Measurements from ENCODE around the gene RGL3.
"Not testable (repeated sequence)": the region's sequence is repeated elsewhere in the genome, so short reads cannot be mapped to it uniquely, and the experiment has no call there.

Gene RGL3

DNA sequence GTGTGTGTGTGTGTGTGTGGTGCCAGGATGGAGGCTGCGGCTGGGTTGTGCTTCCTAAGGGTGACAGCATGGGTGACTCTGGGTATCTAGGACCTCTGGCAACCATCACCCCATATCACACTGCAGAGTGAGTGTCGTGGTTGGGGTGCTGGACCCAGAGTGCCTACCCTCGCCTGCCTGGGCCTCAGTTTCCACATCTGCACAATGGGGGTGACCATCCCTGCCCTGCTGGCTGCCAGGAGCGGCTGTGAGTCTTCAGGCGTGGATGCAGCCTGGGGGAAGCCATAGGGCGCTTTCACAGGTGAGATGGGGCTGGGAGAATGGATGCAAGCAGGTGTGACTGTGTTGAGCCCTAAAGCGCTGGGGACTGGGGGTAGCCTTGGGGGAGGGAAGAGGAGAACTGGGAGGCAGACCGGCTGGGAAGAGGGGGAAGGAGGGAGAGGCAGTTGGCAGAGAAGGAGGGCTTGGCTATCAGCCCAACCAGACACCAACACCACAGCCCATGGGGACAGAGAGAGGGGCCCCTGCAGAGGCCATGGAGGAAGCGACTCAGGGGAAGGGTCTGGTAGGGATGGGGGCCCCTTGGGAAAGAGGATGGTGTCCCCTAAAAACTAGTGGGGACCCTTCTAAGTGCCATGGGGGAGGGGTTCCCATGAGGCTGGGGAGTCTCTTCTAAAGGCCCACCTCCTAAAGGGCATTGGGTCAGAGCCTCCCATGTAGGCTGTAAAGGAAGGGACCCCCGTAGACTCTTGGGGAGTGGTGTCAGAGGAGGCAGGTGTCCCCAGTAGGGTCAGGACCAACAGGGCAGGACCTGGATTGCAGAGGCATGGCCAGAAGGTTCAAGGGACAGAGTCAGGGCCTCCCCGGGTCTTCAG is 62.2 kb downstream of the RGL3 start:
- peaks cover 0 to 39% (median 0%) of the 10 kb centered on the region in 11 experiments; a peak in 9 of 22 replicates for H4K20me1 ChIP-seq
- no peaks in the 10 kb centered on the region for H3K9me3 ChIP-seq (replicated peaks in 1 of 11)
- no peak for TF ChIP-seq Cebpa-rat (IDR thresholded peaks at IDR 0.05)
- peak overlapping the region in 10 of 11 experiments; percentile 76 to 98 (median 88); a peak in 14 of 22 replicates for H3K4me2 ChIP-seq
- H3K9ac ChIP-seq: no peak overlapping the region
- H3K36me3 ChIP-seq: peaks cover 0 to 35% (median 11%) of the 10 kb centered on the region in 11 experiments; a peak in 10 of 22 replicates
- H3K4me3 ChIP-seq: peak overlapping the region in 3 of 10 experiments; percentile 51 to 73 (median 65); a peak in 5 of 20 replicates
- H3K27ac ChIP-seq: no peak overlapping the region
- no peaks in the 10 kb centered on the region for H3K27me3 ChIP-seq
- H3K4me1 ChIP-seq: peaks cover 6 to 25% (median 18%) of the 10 kb centered on the region in 10 experiments; a peak in 18 of 20 replicates

DNA sequence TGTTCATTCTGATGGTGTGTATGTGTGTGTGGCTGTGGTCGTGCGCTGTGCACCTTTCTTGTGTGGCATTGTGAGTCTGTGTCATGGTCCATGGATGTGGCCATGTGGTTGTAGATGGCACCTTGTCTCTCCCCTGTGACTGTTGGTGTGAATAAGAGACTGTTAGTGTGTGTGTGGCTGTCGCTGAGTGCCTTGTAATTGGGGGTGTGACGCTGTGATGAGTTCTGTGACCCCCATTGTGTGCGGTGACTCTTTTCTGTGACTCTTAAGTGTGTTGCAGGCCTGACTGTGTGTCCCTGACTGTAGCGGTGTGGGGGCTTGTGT is 63.1 kb downstream of the RGL3 start:
- H3K9ac ChIP-seq: peak overlapping the region in 9 of 11 experiments; percentile 70 to 80 (median 76); a peak in 16 of 22 replicates
- H3K4me1 ChIP-seq: peaks cover 10 to 26% (median 18%) of the 10 kb centered on the region in 10 experiments; a peak in 18 of 20 replicates
- H3K4me2 ChIP-seq: peak overlapping the region; percentile 76 to 98 (median 87)
- H3K27ac ChIP-seq: peak overlapping the region in 2 of 11 experiments; percentile 80 to 81; a peak in 5 of 22 replicates
- TF ChIP-seq Cebpa-rat (IDR thresholded peaks at IDR 0.05): no peak
- peaks cover 0 to 31% (median 0%) of the 10 kb centered on the region in 11 experiments; a peak in 8 of 22 replicates for H4K20me1 ChIP-seq
- peak overlapping the region; percentile 50 to 73 (median 60); a peak in 17 of 20 replicates for H3K4me3 ChIP-seq
- H3K36me3 ChIP-seq: peaks cover 0 to 27% (median 2%) of the 10 kb centered on the region in 11 experiments; a peak in 10 of 22 replicates
- H3K27me3 ChIP-seq: no peaks in the 10 kb centered on the region
- H3K9me3 ChIP-seq (replicated peaks in 1 of 11): no peaks in the 10 kb centered on the region

DNA sequence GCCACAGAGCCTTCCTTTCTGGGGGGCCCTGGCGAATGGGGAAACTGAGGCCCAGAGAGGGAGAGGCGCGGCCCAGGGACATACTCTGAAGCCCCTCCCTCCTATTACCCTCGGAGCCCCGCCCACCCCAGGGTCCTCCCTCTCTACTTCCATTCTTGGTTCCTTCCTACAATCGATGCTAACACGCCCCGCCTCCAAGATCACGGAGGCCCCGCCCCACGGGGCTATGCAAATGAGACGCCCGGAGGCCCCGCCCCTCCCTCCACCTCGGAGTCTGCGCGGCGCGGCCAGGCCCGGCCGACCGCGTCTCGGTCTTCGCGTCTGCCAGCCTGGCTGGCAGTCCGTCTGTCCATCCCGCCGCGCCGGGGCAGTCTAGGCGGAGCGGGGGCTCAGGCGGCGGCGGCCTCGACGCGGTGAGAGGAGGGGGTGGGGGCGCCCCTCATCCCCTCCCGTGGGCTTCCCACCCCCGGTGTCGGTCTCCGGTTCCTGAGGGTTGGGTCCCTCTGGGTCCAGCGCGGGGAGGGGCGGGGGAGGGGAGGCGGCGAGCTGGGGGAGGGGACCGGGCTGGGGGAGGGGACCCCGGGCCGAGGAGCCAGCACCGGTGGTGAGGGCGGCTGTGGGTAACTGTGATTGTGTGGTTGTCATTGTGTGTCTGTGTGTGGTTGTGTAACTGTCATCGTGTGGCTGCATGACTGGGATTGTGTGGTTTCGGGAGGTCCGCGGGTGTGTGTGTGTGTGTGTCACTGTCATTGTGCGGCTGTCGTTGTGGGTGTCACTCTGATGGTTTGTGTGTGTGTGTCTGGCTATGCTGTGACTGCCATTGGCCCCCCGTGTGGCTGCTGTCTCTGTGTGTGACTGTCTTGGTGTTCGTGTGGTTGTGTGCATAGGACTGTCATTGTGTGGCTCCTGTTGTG is 63.7 kb downstream of the RGL3 start, which contains the start of gene PLPPR2:
Gene PLPPR2, plus strand, starts transcription at position 273 of the 914 bp plus-strand sequence. CDS start 2,242 bp downstream, outside the sequence.
- peak within 1 kb of the TSS; percentile 50 to 73 (median 60) for H3K4me3 ChIP-seq
- peaks cover 11 to 30% (median 18%) of the 10 kb centered on the region in 10 experiments; a peak in 18 of 20 replicates for H3K4me1 ChIP-seq
- peak within 1 kb of the TSS in 10 of 11 experiments; percentile 42 to 81 (median 63); a peak in 16 of 22 replicates for H3K27ac ChIP-seq
- H4K20me1 ChIP-seq: peaks cover 0 to 29% (median 0%) of the 10 kb centered on the region in 11 experiments; a peak in 8 of 22 replicates
- H3K4me2 ChIP-seq: peak within 1 kb of the TSS; percentile 76 to 98 (median 87)
- no peaks in the 10 kb centered on the region for H3K27me3 ChIP-seq
- H3K36me3 ChIP-seq: peaks cover 0 to 20% (median 0%) of the 10 kb centered on the region in 11 experiments; a peak in 7 of 22 replicates
- peak within 1 kb of the TSS; percentile 62 to 80 (median 75); a peak in 21 of 22 replicates for H3K9ac ChIP-seq
- H3K9me3 ChIP-seq (replicated peaks in 1 of 11): no peaks in the 10 kb centered on the region
- TF ChIP-seq Cebpa-rat (IDR thresholded peaks at IDR 0.05): no peak

DNA sequence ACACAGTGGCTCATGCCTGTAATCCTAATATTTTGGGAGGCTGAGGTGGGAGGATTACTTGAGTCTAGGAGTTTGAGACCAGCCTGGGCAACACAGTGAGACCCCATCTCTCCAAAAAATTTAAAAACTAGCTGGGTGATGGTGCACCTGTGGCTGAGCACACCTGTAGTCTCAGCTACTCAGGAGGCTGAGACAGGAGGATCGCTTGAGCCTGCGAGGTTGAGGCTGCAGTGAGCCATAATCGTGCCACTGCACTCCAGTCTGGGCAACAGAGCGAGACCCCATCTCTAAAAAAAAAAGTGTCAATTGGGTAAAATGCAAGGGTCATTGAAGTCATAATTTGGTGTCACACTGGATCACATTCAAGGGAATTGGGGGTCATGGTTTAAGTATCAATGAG is 65.0 kb downstream of the RGL3 start:
- Histone ChIP-seq H3K36me3 (peaks cover 0 to 13% (median 0%) of the 10 kb centered on the region in 11 experiments; a peak in 5 of 22 replicates), H3K4me1 (peaks cover 11 to 29% (median 18%) of the 10 kb centered on the region in 10 experiments; a peak in 18 of 20 replicates), H4K20me1 (peaks cover 0 to 25% (median 0%) of the 10 kb centered on the region in 11 experiments; a peak in 8 of 22 replicates)
- not testable (repeated sequence) for H3K4me2 ChIP-seq; H3K9me3 ChIP-seq (replicated peaks in 1 of 11); H3K27ac ChIP-seq; H3K4me3 ChIP-seq; H3K9ac ChIP-seq; H3K27me3 ChIP-seq

DNA sequence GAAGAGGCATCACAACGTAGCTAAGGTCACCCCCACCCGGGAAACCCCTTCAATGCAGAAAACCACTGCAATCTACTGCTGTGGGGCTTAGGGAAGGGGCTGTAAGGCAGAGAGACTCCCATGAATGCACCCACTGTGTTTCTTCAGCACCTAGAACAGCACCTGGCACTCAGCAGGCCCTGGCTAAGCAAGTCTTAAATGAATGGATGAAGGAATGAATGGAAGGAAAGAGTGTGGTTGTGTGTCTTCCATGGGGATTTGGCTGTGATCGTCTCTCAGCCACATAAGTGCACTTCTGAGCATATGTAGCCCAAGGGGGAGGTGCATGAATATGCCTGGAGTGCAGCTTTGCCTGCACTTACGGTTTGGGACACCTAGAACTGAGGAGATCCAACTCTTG is 69.9 kb downstream of the RGL3 start:
- Histone ChIP-seq H3K36me3 (peaks cover 0 to 7% (median 0%) of the 10 kb centered on the region in 11 experiments; a peak in 3 of 22 replicates), H3K9me3 (replicated peaks in 1 of 11) (peaks cover 4 to 13% (median 9%) of the 10 kb centered on the region in 11 experiments; a peak in 19 of 22 replicates), H3K4me1 (peaks cover 28 to 40% (median 33%) of the 10 kb centered on the region in 10 experiments), H3K27ac (0 out of 22 replicates have a peak overlapping the region, but pooled peaks of 1 of the 11 experiments have one; percentile 93), H4K20me1 (no peaks in the 10 kb centered on the region), H3K9ac (no peak overlapping the region), H3K27me3 (no peaks in the 10 kb centered on the region), H3K4me3 (no peak overlapping the region), H3K4me2 (no peak overlapping the region)
- TF ChIP-seq Cebpa-rat (IDR thresholded peaks at IDR 0.05): no peak

DNA sequence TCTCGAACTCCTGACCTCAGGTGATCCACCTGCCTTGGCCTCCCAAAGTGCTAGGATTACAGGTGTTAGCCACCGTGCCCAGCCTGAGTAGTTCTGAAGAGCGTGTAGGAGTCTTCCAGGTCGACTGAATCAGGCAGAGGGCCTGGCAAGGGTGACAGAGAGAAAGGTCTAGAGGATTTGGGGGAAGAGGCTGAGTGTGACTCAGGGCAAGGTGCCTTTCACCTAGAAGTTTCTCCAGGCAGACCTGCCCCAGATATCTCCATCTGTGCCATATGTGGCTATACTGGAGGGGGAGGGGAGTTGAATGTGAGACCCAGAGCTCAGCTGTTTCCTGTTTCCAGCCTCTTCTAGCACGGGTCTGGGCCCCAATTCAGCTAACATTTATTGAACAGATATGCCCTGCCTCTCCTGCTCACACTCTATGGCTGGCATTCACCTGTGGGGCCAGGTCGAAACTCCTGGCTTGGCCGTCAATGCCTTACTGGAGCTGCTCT is 71.5 kb downstream of the RGL3 start:
- no peaks in the 10 kb centered on the region for H3K27me3 ChIP-seq
- peak overlapping the region in 9 of 11 experiments; percentile 43 to 93 (median 86); a peak in 15 of 22 replicates for H3K27ac ChIP-seq
- H3K4me3 ChIP-seq: no peak overlapping the region
- peaks cover 38 to 53% (median 47%) of the 10 kb centered on the region in 10 experiments for H3K4me1 ChIP-seq
- H3K9ac ChIP-seq: peak overlapping the region in 6 of 11 experiments; percentile 78 to 90 (median 88); a peak in 7 of 22 replicates
- peaks cover 0 to 18% (median 4%) of the 10 kb centered on the region in 11 experiments; a peak in 11 of 22 replicates for H3K36me3 ChIP-seq
- no peak for TF ChIP-seq Cebpa-rat (IDR thresholded peaks at IDR 0.05)
- H4K20me1 ChIP-seq: no peaks in the 10 kb centered on the region
- peaks cover 4 to 13% (median 9%) of the 10 kb centered on the region in 11 experiments; a peak in 19 of 22 replicates for H3K9me3 ChIP-seq (replicated peaks in 1 of 11)
- peak overlapping the region; percentile 73 to 97 (median 82); a peak in 20 of 22 replicates for H3K4me2 ChIP-seq

DNA sequence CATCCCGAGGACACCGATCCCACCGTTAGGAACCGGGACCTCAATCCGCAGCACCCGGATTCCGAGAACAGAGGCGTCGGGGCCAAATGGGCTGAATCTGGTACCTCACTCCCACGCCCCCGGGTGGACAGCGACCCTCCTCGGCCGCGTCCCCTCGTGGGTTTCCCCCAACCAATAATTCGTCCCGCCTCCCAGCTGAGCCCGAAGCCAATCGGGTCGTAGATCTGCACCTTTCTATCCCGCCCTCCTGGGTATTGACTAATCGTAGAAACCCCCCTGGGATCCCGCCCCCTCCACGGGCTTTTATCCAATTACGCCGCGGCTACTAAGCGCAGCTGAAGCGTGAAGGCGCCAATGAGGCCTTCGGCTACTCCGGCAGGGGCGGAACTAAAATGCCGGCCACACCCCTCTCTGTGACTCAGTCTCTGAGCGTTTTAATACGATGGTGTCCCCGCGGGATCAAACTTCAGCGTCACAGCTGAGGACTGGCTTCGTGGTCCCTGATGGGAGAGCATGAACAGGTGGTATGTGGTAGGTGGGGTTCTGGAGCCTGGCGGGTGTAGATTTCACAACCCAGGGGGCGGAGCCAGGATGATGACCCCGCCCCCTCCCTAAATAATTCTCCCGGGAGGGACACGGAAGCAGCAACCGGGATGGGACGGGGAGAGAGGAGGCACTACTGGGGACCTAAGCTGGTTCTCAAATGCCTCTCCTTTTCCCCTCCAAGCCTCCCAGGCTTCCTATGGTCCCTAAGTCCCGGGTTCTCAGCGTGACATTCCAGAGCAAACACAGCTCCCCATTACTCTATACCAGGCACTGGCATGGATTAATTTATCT is 72.8 kb downstream of the RGL3 start, which contains the start of the genes CCDC159 and TMEM205:
Gene CCDC159, plus strand, starts transcription at position 416 of the 837 bp plus-strand sequence. Its CDS starts 88 bp downstream, at position 504.
Gene TMEM205, minus strand, starts transcription at position 165 of the 837 bp plus-strand sequence. CDS start 649 bp downstream, outside the sequence.
- Histone ChIP-seq H3K27me3 (no peaks in the 10 kb centered on the region), H3K36me3 (peaks cover 4 to 29% (median 14%) of the 10 kb centered on the region in 11 experiments; a peak in 20 of 22 replicates), H3K4me2 (peak within 1 kb of the TSS; percentile 89 to 98 (median 96)), H3K9ac (peak within 1 kb of the TSS; percentile 77 to 92 (median 88)), H3K9me3 (replicated peaks in 1 of 11) (peaks cover 4 to 18% (median 9%) of the 10 kb centered on the region in 11 experiments; a peak in 19 of 22 replicates), H3K4me3 (peak within 1 kb of the TSS; percentile 72 to 89 (median 80)), H3K27ac (peak within 1 kb of the TSS; percentile 60 to 93 (median 86); a peak in 21 of 22 replicates), H4K20me1 (no peaks in the 10 kb centered on the region), H3K4me1 (peaks cover 38 to 55% (median 48%) of the 10 kb centered on the region in 10 experiments)
- TF ChIP-seq Cebpa-rat (IDR thresholded peaks at IDR 0.05): peak in 8 of 11 experiments; percentile 48 to 90 (median 73); a peak in 13 of 22 replicates
